SK-N-SH (cell line): ENCODE measurements around the gene HUWE1.
A peak's percentile ranks its signal among the peaks of the same experiment; 100 is the strongest.

ENCODE experiments used
- RFX5 ChIP-seq: IDR thresholded peaks from 2 replicates; pipeline ENCODE4 v1.6.1; 2012; ENCODE audit warnings: mild to moderate bottlenecking, improper control_type of control experiment, low read length
- SMC3 ChIP-seq: IDR thresholded peaks from 2 replicates; pipeline ENCODE4 v1.6.1; 2012; ENCODE audit warnings: low read depth, low read length, improper control_type of control experiment
- TAF1 ChIP-seq: IDR thresholded peaks from 2 replicates; pipeline ENCODE4 v1.6.1; 2012; ENCODE audit warnings: low read depth, mild to moderate bottlenecking, low read length, moderate library complexity, borderline replicate concordance
- TF ChIP-seq, protein P1 (sequence below): fragments of 200-600 bp; sonication (generic); IDR thresholded peaks from 2 replicates; pipeline ENCODE4 v1.6.1; 2017; ENCODE audit warnings: antibody characterized with exemption, mild to moderate bottlenecking, moderate library complexity

DNA sequence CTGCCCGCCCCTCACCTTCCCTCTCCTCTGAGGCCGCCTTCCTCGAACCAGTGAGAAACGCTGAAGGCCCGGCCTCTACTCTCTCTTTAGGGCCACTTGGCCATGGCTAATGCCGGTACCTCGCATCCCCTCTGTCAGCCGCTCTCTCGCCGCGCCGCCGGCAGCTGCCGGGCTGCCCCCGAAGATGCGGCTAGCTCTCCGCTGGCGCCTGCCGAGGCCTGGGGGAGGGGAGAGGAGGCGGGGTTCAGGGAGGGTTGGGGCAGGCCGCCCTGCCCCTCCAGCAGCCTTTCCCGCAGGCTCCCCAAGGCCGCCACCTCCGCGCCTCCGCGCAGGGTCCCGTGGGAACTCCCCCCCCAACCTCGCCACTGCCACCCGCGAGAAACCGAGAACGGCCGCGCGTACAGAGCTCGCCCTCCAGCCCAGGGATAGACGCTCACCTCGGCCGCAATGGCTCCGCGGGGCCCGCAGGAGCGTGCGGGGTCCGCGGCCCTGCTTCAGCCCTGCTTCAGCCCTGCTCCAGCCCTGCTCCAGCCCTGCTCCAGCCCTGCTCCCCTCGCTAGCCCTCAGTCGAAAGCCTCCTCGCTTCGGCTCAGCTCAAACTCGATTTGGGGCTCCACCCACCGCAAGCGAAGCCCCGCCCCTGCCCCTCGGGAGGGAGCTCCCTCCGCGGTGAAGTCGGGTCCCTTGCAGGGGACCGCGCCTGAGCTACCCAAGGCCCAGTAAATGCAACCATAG lies at the start of gene HUWE1:
- TF ChIP-seq, protein P1, sequence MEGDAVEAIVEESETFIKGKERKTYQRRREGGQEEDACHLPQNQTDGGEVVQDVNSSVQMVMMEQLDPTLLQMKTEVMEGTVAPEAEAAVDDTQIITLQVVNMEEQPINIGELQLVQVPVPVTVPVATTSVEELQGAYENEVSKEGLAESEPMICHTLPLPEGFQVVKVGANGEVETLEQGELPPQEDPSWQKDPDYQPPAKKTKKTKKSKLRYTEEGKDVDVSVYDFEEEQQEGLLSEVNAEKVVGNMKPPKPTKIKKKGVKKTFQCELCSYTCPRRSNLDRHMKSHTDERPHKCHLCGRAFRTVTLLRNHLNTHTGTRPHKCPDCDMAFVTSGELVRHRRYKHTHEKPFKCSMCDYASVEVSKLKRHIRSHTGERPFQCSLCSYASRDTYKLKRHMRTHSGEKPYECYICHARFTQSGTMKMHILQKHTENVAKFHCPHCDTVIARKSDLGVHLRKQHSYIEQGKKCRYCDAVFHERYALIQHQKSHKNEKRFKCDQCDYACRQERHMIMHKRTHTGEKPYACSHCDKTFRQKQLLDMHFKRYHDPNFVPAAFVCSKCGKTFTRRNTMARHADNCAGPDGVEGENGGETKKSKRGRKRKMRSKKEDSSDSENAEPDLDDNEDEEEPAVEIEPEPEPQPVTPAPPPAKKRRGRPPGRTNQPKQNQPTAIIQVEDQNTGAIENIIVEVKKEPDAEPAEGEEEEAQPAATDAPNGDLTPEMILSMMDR: no peak
- TF ChIP-seq RFX5: no peak
- no peak for TF ChIP-seq SMC3
- TF ChIP-seq TAF1: peak; percentile 71
